ENCODE results near the gene UBR4.

DNA sequence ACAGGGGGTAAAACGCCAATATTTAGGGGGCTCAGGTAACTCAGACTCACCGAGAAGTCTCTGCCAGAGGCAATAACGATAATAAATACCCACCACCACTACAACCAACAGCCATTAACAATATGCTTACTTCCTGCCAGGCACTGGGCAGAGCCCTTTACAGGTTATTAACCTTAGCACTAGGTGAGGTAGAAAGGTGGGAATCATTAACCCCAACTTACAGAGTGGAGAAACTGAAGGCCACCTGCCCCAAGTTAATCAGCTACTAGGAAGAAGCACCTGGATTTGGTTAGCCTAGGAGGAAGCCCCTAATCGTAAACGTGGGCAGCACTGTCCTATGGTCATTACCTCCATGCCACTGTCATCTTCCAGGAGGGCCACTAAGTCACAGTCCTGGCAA lies 110.0 kb downstream of the UBR4 start:
- no peak for TF ChIP-seq ELF4 (IDR thresholded peaks at IDR 0.05)
- TF ChIP-seq FOXK2 (IDR thresholded peaks at IDR 0.05), result no peak
- no peak for TF ChIP-seq L3MBTL2 (conservative IDR thresholded peaks at IDR 0.05)
- TF ChIP-seq BHLHE40 (IDR thresholded peaks at IDR 0.05; ENCODE audit: borderline replicate concordance), result no peak
- no peak for TF ChIP-seq SUZ12 (IDR thresholded peaks at IDR 0.05)
- TF ChIP-seq, protein P1, sequence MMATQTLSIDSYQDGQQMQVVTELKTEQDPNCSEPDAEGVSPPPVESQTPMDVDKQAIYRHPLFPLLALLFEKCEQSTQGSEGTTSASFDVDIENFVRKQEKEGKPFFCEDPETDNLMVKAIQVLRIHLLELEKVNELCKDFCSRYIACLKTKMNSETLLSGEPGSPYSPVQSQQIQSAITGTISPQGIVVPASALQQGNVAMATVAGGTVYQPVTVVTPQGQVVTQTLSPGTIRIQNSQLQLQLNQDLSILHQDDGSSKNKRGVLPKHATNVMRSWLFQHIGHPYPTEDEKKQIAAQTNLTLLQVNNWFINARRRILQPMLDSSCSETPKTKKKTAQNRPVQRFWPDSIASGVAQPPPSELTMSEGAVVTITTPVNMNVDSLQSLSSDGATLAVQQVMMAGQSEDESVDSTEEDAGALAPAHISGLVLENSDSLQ (IDR thresholded peaks at IDR 0.05), result no peak
- no peak for TF ChIP-seq FOXA1 (IDR thresholded peaks at IDR 0.05)
- no peak for TF ChIP-seq TARDBP (IDR thresholded peaks at IDR 0.05)
- no peak for TF ChIP-seq ARNT (IDR thresholded peaks at IDR 0.05)
- no peak for TF ChIP-seq FOXM1 (IDR thresholded peaks at IDR 0.05; ENCODE audit: borderline replicate concordance)
- no peak for TF ChIP-seq ZNF384 (IDR thresholded peaks at IDR 0.05)
